Liver (tissue), 3 donors: ENCODE measurements around the gene SORCS2.

ENCODE experiments used
- ATF3 ChIP-seq: IDR thresholded peaks from 2 replicates; pipeline ENCODE4 v1.6.1; 2016; ENCODE audit warnings: antibody characterized with exemption
- CTCF ChIP-seq: fragments of 150-350 bp; IDR thresholded peaks from 2 replicates; pipeline ENCODE4 v1.5.1; 2017; ENCODE audit warnings: improper control_type of control experiment, low read depth, low read length; ENCODE audit not compliant: missing input control
- FOXA1 ChIP-seq: IDR thresholded peaks from 2 replicates; pipeline ENCODE4 v1.6.1; 2016; ENCODE audit warnings: antibody characterized with exemption
- JUND ChIP-seq, 2 donors: IDR thresholded peaks; 2 replicates each; pipeline ENCODE4 v1.6.1; 2016; ENCODE audit warnings: antibody characterized with exemption in 2 of 2
- MAX ChIP-seq: IDR thresholded peaks from 2 replicates; pipeline ENCODE4 v1.6.1; 2016; ENCODE audit warnings: antibody characterized with exemption
- RAD21 ChIP-seq, 2 donors: IDR thresholded peaks; 2 replicates each; pipeline ENCODE4 v1.6.1; 2016; ENCODE audit warnings: antibody characterized with exemption in 2 of 2, mild to moderate bottlenecking in 2 of 2
- REST ChIP-seq: IDR thresholded peaks from 2 replicates; pipeline ENCODE4 v1.6.1; 2016; ENCODE audit warnings: antibody characterized with exemption, mild to moderate bottlenecking
- SP1 ChIP-seq: IDR thresholded peaks from 2 replicates; pipeline ENCODE4 v1.6.1; 2018; ENCODE audit warnings: antibody characterized with exemption, mild to moderate bottlenecking
- TAF1 ChIP-seq: conservative IDR thresholded peaks from 2 replicates; pipeline ENCODE4 v1.6.1; 2016; ENCODE audit warnings: antibody characterized with exemption, mild to moderate bottlenecking
- ZBTB33 ChIP-seq: IDR thresholded peaks from 2 replicates; pipeline ENCODE4 v1.6.1; 2016; ENCODE audit warnings: antibody characterized with exemption
- donor health status: healthy.
- donor health status: healthy.

- TF ChIP-seq REST, result no peak
- no peak for TF ChIP-seq RAD21 (IDR thresholded peaks at IDR 0.05)
- no peak for TF ChIP-seq ATF3
- no peak for TF ChIP-seq CTCF
- no peak for TF ChIP-seq SP1
- no peak for TF ChIP-seq JUND (IDR thresholded peaks at IDR 0.05)
- TF ChIP-seq ZBTB33, result no peak
- TF ChIP-seq TAF1, result no peak
- no peak for TF ChIP-seq FOXA1
- TF ChIP-seq MAX, result no peak
Observed at GRCh38 chr4:7713757-7714156, 521.4 kb downstream of the SORCS2 start.
